ENCODE measurements around the gene CADPS2.

GRCh38 chr7:122364761-122365280, 521.4 kb downstream of the CADPS2 start:
- no peak for TF ChIP-seq ZFP3 (CRISPR knock-in tag; IDR thresholded peaks at IDR 0.05)
- no peak for TF ChIP-seq ZFP30 (CRISPR knock-in tag; IDR thresholded peaks at IDR 0.05)
- no peak for TF ChIP-seq GLIS3 (CRISPR knock-in tag; IDR thresholded peaks at IDR 0.05)

Measured in SK-N-SH treated with all-trans-retinoic acid at 6 μM for 48 hours (cell line).